ENCODE results near the gene HLA-E. TPM values are rescaled to one million over a fixed set of nuclear protein-coding genes. Genes with fewer than 3 reads are reported as not detected.
"Not testable (repeated sequence)": the region's sequence is repeated elsewhere in the genome, so short reads cannot be mapped to it uniquely, and the experiment has no call there.

HLA-E gene
- total and polyA plus RNA-seq, 2 experiments from 2014 or later: 15.6 to 36.0 TPM

GRCh38 chr6:30521952-30522351 is 32.6 kb downstream of the HLA-E start:
- not testable (repeated sequence) for H3K9me2 ChIP-seq (ENCODE audit: insufficient read depth); H3K27ac Mint-ChIP-seq; H3K4me1 ChIP-seq (ENCODE audit: insufficient read depth); H3K36me3 ChIP-seq (ENCODE audit: insufficient read depth); H3K36me3 Mint-ChIP-seq (ENCODE audit: low read depth); H3K4me3 ChIP-seq; H3K4me2 ChIP-seq; ATAC-seq; DNase-seq (ENCODE audit: low spot score); H3K4me3 Mint-ChIP-seq; H3F3A ChIP-seq (replicated peaks; ENCODE audit: low read depth); H2AFZ ChIP-seq; H4K20me1 ChIP-seq (replicated peaks; ENCODE audit: insufficient read depth); H3K79me2 ChIP-seq (replicated peaks; ENCODE audit: insufficient read depth); H3K27ac ChIP-seq (ENCODE audit: low read depth); H3K27me3 ChIP-seq (ENCODE audit: insufficient read depth); H3K4me1 Mint-ChIP-seq
- H3K27me3 Mint-ChIP-seq (ENCODE audit: insufficient read depth, low read depth, poor library complexity): peaks cover 13% of the 10 kb centered on the region
- peaks cover 40% of the 10 kb centered on the region for H3K9me3 Mint-ChIP-seq

- H3K27ac Mint-ChIP-seq; H2AFZ ChIP-seq; H3K4me3 Mint-ChIP-seq; H3K27ac ChIP-seq (ENCODE audit: low read depth); DNase-seq (ENCODE audit: low spot score); H3K4me3 ChIP-seq; H3K4me1 ChIP-seq (ENCODE audit: insufficient read depth); H3K27me3 ChIP-seq (ENCODE audit: insufficient read depth); H3F3A ChIP-seq (replicated peaks; ENCODE audit: low read depth); H3K9me2 ChIP-seq (ENCODE audit: insufficient read depth); H3K4me1 Mint-ChIP-seq; H3K79me2 ChIP-seq (replicated peaks; ENCODE audit: insufficient read depth); H3K4me2 ChIP-seq; H4K20me1 ChIP-seq (replicated peaks; ENCODE audit: insufficient read depth); ATAC-seq; H3K36me3 ChIP-seq (ENCODE audit: insufficient read depth); H3K36me3 Mint-ChIP-seq (ENCODE audit: low read depth): not testable (repeated sequence)
- Mint-ChIP-seq H3K9me3 (peaks cover 15% of the 10 kb centered on the region; the same call in 2 of the 3 replicates), H3K27me3 (ENCODE audit: insufficient read depth, low read depth, poor library complexity) (peaks cover 11% of the 10 kb centered on the region)
Measured at GRCh38 chr6:30526444-30526843, 37.1 kb downstream of the HLA-E start.

DNA sequence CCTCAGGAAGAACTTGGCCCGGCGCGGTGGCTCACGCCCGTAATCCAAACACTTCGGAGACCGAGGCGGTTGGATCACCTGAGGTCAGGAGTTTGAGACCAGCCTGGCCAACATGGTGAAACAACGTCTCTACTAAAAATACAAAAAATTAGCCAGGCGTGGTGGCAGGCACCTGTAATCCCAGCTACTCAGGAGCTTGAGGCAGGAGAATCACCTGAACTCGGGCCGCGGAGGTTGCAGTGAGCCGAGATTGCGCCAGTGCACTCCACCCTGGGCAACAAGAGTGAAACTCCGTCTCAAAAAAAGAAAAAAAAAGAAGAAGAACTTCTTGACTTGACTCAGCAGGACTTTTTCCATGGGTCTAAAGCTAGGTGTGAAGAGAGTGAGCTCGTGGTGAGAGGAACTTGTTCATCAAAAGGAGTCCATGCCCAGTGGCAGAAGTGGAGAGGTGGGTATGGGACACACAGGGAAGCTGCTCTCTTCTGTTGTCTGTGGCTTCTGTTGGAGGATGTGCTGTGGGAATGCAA is 40.1 kb downstream of the HLA-E start:
- H3K9me3 Mint-ChIP-seq; H3F3A ChIP-seq (replicated peaks; ENCODE audit: low read depth); H3K27ac ChIP-seq (ENCODE audit: low read depth); H3K27ac Mint-ChIP-seq; H3K4me3 Mint-ChIP-seq; H3K27me3 ChIP-seq (ENCODE audit: insufficient read depth); H3K27me3 Mint-ChIP-seq (ENCODE audit: insufficient read depth, low read depth, poor library complexity); H3K4me1 ChIP-seq (ENCODE audit: insufficient read depth); H3K36me3 ChIP-seq (ENCODE audit: insufficient read depth); ATAC-seq; H3K36me3 Mint-ChIP-seq (ENCODE audit: low read depth); H3K4me1 Mint-ChIP-seq; DNase-seq (ENCODE audit: low spot score); H3K79me2 ChIP-seq (replicated peaks; ENCODE audit: insufficient read depth); H3K9me2 ChIP-seq (ENCODE audit: insufficient read depth); H3K4me3 ChIP-seq; H2AFZ ChIP-seq; H3K4me2 ChIP-seq; H4K20me1 ChIP-seq (replicated peaks; ENCODE audit: insufficient read depth): not testable (repeated sequence)

GRCh38 chr6:30530014-30530413 is 40.7 kb downstream of the HLA-E start:
- no peak overlapping the region for H2AFZ ChIP-seq
- Mint-ChIP-seq H3K9me3 (0 out of 3 replicates have a peak, but pooled peaks cover 6% of the 10 kb centered on the region), H3K27me3 (ENCODE audit: insufficient read depth, low read depth, poor library complexity) (peaks cover 4% of the 10 kb centered on the region), H3K4me3 (no peak overlapping the region), H3K36me3 (ENCODE audit: low read depth) (no peaks in the 10 kb centered on the region), H3K4me1 (no peaks in the 10 kb centered on the region), H3K27ac (no peak overlapping the region)
- no peaks in the 10 kb centered on the region for H3K4me1 ChIP-seq (ENCODE audit: insufficient read depth)
- H3K79me2 ChIP-seq (replicated peaks; ENCODE audit: insufficient read depth): no peaks in the 10 kb centered on the region
- no peaks in the 10 kb centered on the region for H3F3A ChIP-seq (replicated peaks; ENCODE audit: low read depth)
- ATAC-seq (no peak), DNase-seq (ENCODE audit: low spot score) (no peak)
- H3K4me3 ChIP-seq: no peak overlapping the region
- H3K9me2 ChIP-seq (ENCODE audit: insufficient read depth): no peaks in the 10 kb centered on the region
- H4K20me1 ChIP-seq (replicated peaks; ENCODE audit: insufficient read depth): no peaks in the 10 kb centered on the region
- H3K27me3 ChIP-seq (ENCODE audit: insufficient read depth): no peaks in the 10 kb centered on the region
- H3K4me2 ChIP-seq: no peak overlapping the region
- no peak overlapping the region for H3K27ac ChIP-seq (ENCODE audit: low read depth)
- no peaks in the 10 kb centered on the region for H3K36me3 ChIP-seq (ENCODE audit: insufficient read depth)
- TF ChIP-seq CREB1 (CRISPR knock-in tag; IDR thresholded peaks at IDR 0.05; ENCODE audit: low read depth) (no peak), JUNB (IDR thresholded peaks at IDR 0.05; ENCODE audit: unreplicated experiment) (no peak), EZH2phosphoT487 (IDR thresholded peaks at IDR 0.05; ENCODE audit: unreplicated experiment) (no peak), NANOG (IDR thresholded peaks at IDR 0.05; ENCODE audit: borderline replicate concordance) (no peak), EZH2 (IDR thresholded peaks at IDR 0.05; ENCODE audit: low read depth, unreplicated experiment) (no peak), ZNF114 (CRISPR knock-in tag; IDR thresholded peaks at IDR 0.05) (no peak)
- TF ChIP-seq, protein P1, sequence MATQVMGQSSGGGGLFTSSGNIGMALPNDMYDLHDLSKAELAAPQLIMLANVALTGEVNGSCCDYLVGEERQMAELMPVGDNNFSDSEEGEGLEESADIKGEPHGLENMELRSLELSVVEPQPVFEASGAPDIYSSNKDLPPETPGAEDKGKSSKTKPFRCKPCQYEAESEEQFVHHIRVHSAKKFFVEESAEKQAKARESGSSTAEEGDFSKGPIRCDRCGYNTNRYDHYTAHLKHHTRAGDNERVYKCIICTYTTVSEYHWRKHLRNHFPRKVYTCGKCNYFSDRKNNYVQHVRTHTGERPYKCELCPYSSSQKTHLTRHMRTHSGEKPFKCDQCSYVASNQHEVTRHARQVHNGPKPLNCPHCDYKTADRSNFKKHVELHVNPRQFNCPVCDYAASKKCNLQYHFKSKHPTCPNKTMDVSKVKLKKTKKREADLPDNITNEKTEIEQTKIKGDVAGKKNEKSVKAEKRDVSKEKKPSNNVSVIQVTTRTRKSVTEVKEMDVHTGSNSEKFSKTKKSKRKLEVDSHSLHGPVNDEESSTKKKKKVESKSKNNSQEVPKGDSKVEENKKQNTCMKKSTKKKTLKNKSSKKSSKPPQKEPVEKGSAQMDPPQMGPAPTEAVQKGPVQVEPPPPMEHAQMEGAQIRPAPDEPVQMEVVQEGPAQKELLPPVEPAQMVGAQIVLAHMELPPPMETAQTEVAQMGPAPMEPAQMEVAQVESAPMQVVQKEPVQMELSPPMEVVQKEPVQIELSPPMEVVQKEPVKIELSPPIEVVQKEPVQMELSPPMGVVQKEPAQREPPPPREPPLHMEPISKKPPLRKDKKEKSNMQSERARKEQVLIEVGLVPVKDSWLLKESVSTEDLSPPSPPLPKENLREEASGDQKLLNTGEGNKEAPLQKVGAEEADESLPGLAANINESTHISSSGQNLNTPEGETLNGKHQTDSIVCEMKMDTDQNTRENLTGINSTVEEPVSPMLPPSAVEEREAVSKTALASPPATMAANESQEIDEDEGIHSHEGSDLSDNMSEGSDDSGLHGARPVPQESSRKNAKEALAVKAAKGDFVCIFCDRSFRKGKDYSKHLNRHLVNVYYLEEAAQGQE (IDR thresholded peaks at IDR 0.05; ENCODE audit: unreplicated experiment): no peak
